PC-9 (cell line): Measurements from ENCODE around the gene PPM1B. TPM values are rescaled to one million over a fixed set of nuclear protein-coding genes. Genes with fewer than 3 reads are reported as not detected.

Source experiments
- BruUV-seq: library from RNA; stranded (reverse); fragments of 400-500 nt; replicated peaks from 2 replicates; lab custom pipeline; 2021; lab: Mats Ljungman, UMichigan
- CTCF ChIA-PET: fragments of 300-600 bp; sonication (Branson Sonifier 250); formaldehyde crosslinking; loops from one replicate; lab custom pipeline; 2022; ENCODE audit warnings: antibody characterized with exemption; lab: Charles Lee
- POLR2A ChIA-PET: fragments of 300-600 bp; sonication (Branson Sonifier 250); formaldehyde crosslinking; loops from one replicate; lab custom pipeline; 2022; ENCODE audit warnings: antibody characterized with exemption; ENCODE audit not compliant: unreplicated experiment; lab: Charles Lee
- DNase-seq, 2 experiments: peaks; one replicate each; pipeline versions ENCODE4 v3.0.0 to v3.0.0-alpha.2; 2015 to 2022; ENCODE audit warnings: mixed read lengths in 1 of 2
- H2AFZ ChIP-seq: fragments of 200-600 bp; sonication (generic); 2 replicates; pipeline ENCODE4 v1.8.1; 2017; ENCODE audit warnings: antibody characterized with exemption
- H3F3A ChIP-seq: fragments of 200-600 bp; sonication (generic); 2 replicates; pipeline ENCODE4 v1.8.1; 2017; ENCODE audit warnings: antibody characterized with exemption, mild to moderate bottlenecking, low read depth; ENCODE audit not compliant: insufficient read depth
- H3K27ac ChIP-seq: fragments of 200-600 bp; sonication (generic); 2 replicates; pipeline ENCODE4 v1.6.1; 2016; ENCODE audit warnings: mixed run types
- H3K27me3 ChIP-seq: fragments of 200-600 bp; sonication (generic); 2 replicates; pipeline ENCODE4 v1.6.1; 2016; ENCODE audit warnings: low read depth, mixed run types; ENCODE audit not compliant: insufficient read depth
- H3K36me3 ChIP-seq: fragments of 200-600 bp; sonication (generic); 2 replicates; pipeline ENCODE4 v1.6.1; 2016; ENCODE audit warnings: low read depth, mixed run types
- H3K4me1 ChIP-seq: fragments of 200-600 bp; sonication (generic); replicated peaks from 2 replicates; pipeline ENCODE4 v1.6.1; 2016; ENCODE audit warnings: mixed run types; ENCODE audit not compliant: insufficient read depth
- H3K4me2 ChIP-seq: fragments of 200-600 bp; sonication (generic); 2 replicates; pipeline ENCODE4 v1.6.1; 2017; ENCODE audit warnings: mixed run types
- H3K4me3 ChIP-seq: fragments of 200-600 bp; sonication (generic); 2 replicates; pipeline ENCODE4 v1.6.1; 2016; ENCODE audit warnings: mixed run types
- H3K79me2 ChIP-seq: fragments of 200-600 bp; sonication (generic); 2 replicates; pipeline ENCODE4 v1.6.1; 2017; ENCODE audit warnings: low read depth, mixed run types
- H3K9me2 ChIP-seq: fragments of 200-600 bp; sonication (generic); 2 replicates; pipeline ENCODE4 v1.8.1; 2017; ENCODE audit warnings: mild to moderate bottlenecking; ENCODE audit not compliant: insufficient read depth
- H3K9me3 ChIP-seq: fragments of 200-600 bp; sonication (generic); 2 replicates; pipeline ENCODE4 v1.8.1; 2016; ENCODE audit warnings: low read depth; ENCODE audit not compliant: insufficient read depth
- H4K20me1 ChIP-seq: fragments of 200-600 bp; sonication (generic); 2 replicates; pipeline ENCODE4 v1.8.1; 2017; ENCODE audit not compliant: insufficient read depth
- CTCF ChIP-seq: fragments of 200-600 bp; sonication (generic); conservative IDR thresholded peaks from 2 replicates; pipeline ENCODE4 v1.6.1; 2017; ENCODE audit warnings: mixed run types, antibody characterized with exemption, mild to moderate bottlenecking, moderate library complexity
- EZH2 ChIP-seq: fragments of 200-600 bp; sonication (generic); IDR thresholded peaks from 2 replicates; pipeline ENCODE4 v1.8.0; 2017; ENCODE audit warnings: antibody characterized with exemption, low read depth
- intact Hi-C: fragments of 100-400 bp; cut with micrococcal nuclease; formaldehyde crosslinking; loops from one replicate; pipeline ENCODE4 v1.10.0; 2022; ENCODE audit not compliant: unreplicated experiment
- total RNA-seq: library from RNA; stranded (reverse); gene quantifications from 2 replicates; pipeline ENCODE4 v1.2.3, GENCODE V29; 2021

Gene PPM1B
- total RNA-seq, 1 experiment from 2014 or later, result 45.0 TPM

- DNase-seq, result no peak
- Histone ChIP-seq H3F3A (no peaks in the 10 kb centered on the region), H3K4me2 (no peak overlapping the region), H3K9me2 (no peaks in the 10 kb centered on the region), H2AFZ (no peak overlapping the region), H3K36me3 (no peaks in the 10 kb centered on the region), H3K79me2 (peaks cover 70% of the 10 kb centered on the region), H3K27ac (no peak overlapping the region), H4K20me1 (peaks cover 14% of the 10 kb centered on the region; the same call in 1 of the 2 replicates), H3K4me3 (no peak overlapping the region), H3K4me1 (no peaks in the 10 kb centered on the region), H3K27me3 (no peaks in the 10 kb centered on the region), H3K9me3 (no peaks in the 10 kb centered on the region)
- TF ChIP-seq CTCF, result no peak
- no TSS peak for BruUV-seq
- POLR2A ChIA-PET, result interaction anchor here (0.6 kb wide), 1 partner anchor 64 kb away, joined by 5 read pairs; no protein-coding TSS in a partner anchor
- CTCF ChIA-PET, result no interaction called here
- intact Hi-C loops, result no loop called here
Measured at GRCh38 chr2:44191739-44192138, 23.1 kb downstream of the PPM1B start.

GRCh38 chr2:44192646-44193045 is 24.0 kb downstream of the PPM1B start:
- TF ChIP-seq EZH2, result no peak
- no peak for TF ChIP-seq CTCF
- no peak overlapping the region for H3K4me3 ChIP-seq
- ChIA-PET CTCF (no interaction called here), POLR2A (no interaction called here)
- no peaks in the 10 kb centered on the region for H3K27me3 ChIP-seq
- DNase-seq, result no peak
- H3K4me1 ChIP-seq, result no peaks in the 10 kb centered on the region
- 0 out of 2 replicates have a peak, but pooled peaks cover 7% of the 10 kb centered on the region for H4K20me1 ChIP-seq
- H3K9me3 ChIP-seq, result no peaks in the 10 kb centered on the region
- no peak overlapping the region for H3K27ac ChIP-seq
- no peaks in the 10 kb centered on the region for H3F3A ChIP-seq
- H3K79me2 ChIP-seq, result peaks cover 67% of the 10 kb centered on the region
- no peak overlapping the region for H3K4me2 ChIP-seq
- no peaks in the 10 kb centered on the region for H3K36me3 ChIP-seq
- H2AFZ ChIP-seq, result no peak overlapping the region
- no TSS peak for BruUV-seq
- intact Hi-C loops, result no loop called here
- no peaks in the 10 kb centered on the region for H3K9me2 ChIP-seq

DNA sequence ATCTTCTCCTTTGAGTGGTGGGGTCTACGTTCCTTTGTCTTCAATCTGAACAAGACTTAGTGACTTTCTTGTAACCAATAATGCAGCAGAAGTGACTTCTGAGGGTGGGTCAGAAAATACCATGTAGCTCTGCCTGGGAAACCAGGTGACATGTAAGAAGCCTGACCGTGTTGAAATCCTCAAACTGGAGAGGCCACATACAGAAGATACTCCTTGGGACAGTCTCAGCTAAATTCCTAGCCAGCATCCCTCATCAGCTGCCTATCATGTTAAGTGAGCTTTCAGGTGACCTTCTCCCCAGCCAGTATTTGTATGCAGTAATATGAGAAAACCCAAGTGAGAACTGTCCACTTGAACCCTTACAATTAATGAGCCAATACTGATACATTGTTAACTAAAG is 27.0 kb downstream of the PPM1B start:
- BruUV-seq, result no TSS peak
- Histone ChIP-seq H3K9me2 (no peaks in the 10 kb centered on the region), H3K79me2 (peaks cover 62% of the 10 kb centered on the region), H3K27me3 (no peaks in the 10 kb centered on the region), H4K20me1 (peaks cover 7% of the 10 kb centered on the region; the same call in 1 of the 2 replicates), H3K4me2 (no peak overlapping the region), H3K4me1 (no peaks in the 10 kb centered on the region), H3F3A (no peaks in the 10 kb centered on the region), H2AFZ (no peak overlapping the region), H3K4me3 (no peak overlapping the region), H3K27ac (no peak overlapping the region), H3K36me3 (peaks cover 2% of the 10 kb centered on the region; the same call in 1 of the 2 replicates), H3K9me3 (no peaks in the 10 kb centered on the region)
- CTCF ChIA-PET, result no interaction called here
- intact Hi-C loops, result no loop called here
- no peak for DNase-seq
- POLR2A ChIA-PET, result interaction anchor here (0.5 kb wide), 1 partner anchor 86 kb away, joined by 3 read pairs; no protein-coding TSS in a partner anchor
- TF ChIP-seq EZH2, result no peak
- no peak for TF ChIP-seq CTCF
